ENCODE measurements around the gene PIGN. TPM values are rescaled to one million over a fixed set of nuclear protein-coding genes. Genes with fewer than 3 reads are reported as not detected.

Gene PIGN
- total RNA-seq, 1 experiment from 2014 or later = 29.5 TPM

DNA sequence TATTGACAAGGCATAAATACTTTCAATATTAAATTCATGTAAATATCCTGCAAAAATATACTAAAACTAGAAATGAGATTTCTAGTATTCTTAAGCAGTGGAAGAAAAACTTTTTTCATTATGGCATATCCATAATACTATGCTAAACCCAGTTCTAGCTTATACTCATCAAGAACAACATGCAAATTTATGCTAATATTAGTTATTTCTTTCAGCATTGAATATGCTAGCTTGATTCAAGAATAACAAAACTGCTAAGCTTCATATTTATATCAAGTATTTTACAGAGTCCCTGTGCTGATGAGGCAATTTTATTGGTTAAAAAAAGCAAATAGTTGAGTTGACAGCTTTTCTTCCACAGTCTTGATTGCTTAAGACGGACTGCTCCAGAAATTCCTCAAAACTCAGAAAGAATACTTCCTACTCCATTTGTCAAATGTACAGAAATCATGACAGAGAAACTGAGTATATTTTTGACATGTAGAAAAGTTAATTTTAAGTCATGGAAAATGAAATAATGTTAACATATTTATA, 105.0 kb downstream of the PIGN start:
- H3K9me3 Mint-ChIP-seq (ENCODE audit: unreplicated experiment) = no peaks in the 10 kb centered on the region
- POLR2A ChIA-PET = no interaction called here
- intact Hi-C loops (cut with micrococcal nuclease) = no loop called here
- no peak overlapping the region for H3K4me3 Mint-ChIP-seq (ENCODE audit: unreplicated experiment)
- BruUV-seq (replicated peaks) = no TSS peak
- TF ChIP-seq, protein P1, sequence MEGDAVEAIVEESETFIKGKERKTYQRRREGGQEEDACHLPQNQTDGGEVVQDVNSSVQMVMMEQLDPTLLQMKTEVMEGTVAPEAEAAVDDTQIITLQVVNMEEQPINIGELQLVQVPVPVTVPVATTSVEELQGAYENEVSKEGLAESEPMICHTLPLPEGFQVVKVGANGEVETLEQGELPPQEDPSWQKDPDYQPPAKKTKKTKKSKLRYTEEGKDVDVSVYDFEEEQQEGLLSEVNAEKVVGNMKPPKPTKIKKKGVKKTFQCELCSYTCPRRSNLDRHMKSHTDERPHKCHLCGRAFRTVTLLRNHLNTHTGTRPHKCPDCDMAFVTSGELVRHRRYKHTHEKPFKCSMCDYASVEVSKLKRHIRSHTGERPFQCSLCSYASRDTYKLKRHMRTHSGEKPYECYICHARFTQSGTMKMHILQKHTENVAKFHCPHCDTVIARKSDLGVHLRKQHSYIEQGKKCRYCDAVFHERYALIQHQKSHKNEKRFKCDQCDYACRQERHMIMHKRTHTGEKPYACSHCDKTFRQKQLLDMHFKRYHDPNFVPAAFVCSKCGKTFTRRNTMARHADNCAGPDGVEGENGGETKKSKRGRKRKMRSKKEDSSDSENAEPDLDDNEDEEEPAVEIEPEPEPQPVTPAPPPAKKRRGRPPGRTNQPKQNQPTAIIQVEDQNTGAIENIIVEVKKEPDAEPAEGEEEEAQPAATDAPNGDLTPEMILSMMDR (IDR thresholded peaks at IDR 0.05; ENCODE audit: unreplicated experiment) = no peak
- no peaks in the 10 kb centered on the region for H3K36me3 Mint-ChIP-seq (ENCODE audit: insufficient read depth, unreplicated experiment)
- H3K27me3 Mint-ChIP-seq (ENCODE audit: insufficient read depth, unreplicated experiment) = no peaks in the 10 kb centered on the region
- no peaks in the 10 kb centered on the region for H3K4me1 Mint-ChIP-seq (ENCODE audit: insufficient read depth, unreplicated experiment)
- DNase-seq (ENCODE audit: unreplicated experiment) = no peak
- no peak overlapping the region for H3K27ac Mint-ChIP-seq (ENCODE audit: low read depth, unreplicated experiment)
- CTCF ChIA-PET = no interaction called here

DNA sequence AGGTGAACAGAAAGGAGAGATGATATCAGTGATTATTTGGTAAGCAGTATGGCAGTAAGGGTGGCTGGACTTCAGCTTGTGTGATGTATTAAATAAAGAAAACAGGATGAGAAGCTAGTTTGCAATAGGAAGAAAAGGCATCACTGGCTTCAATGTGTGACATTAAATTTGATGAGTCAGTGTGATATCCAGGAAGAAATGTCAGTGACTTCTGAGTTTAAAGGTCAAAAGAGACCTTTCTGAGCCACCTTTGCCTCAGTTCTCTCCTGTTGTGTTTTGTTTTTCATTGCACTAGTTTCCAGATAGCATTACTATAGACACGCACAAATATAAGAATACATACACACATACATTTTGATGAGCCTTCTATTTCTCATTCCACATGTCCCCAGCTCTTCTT, 105.6 kb downstream of the PIGN start:
- TF ChIP-seq, protein P1 (IDR thresholded peaks at IDR 0.05; ENCODE audit: unreplicated experiment) = no peak
- ChIA-PET POLR2A (no interaction called here), CTCF (interaction anchor here (0.6 kb wide), 1 partner anchor 1013 kb away, joined by 3 read pairs; no protein-coding TSS in a partner anchor)
- no peak overlapping the region for H3K4me3 Mint-ChIP-seq (ENCODE audit: unreplicated experiment)
- H3K27me3 Mint-ChIP-seq (ENCODE audit: insufficient read depth, unreplicated experiment) = no peaks in the 10 kb centered on the region
- DNase-seq (ENCODE audit: unreplicated experiment) = no peak
- no peaks in the 10 kb centered on the region for H3K4me1 Mint-ChIP-seq (ENCODE audit: insufficient read depth, unreplicated experiment)
- no peaks in the 10 kb centered on the region for H3K36me3 Mint-ChIP-seq (ENCODE audit: insufficient read depth, unreplicated experiment)
- no peak overlapping the region for H3K27ac Mint-ChIP-seq (ENCODE audit: low read depth, unreplicated experiment)
- no TSS peak for BruUV-seq (replicated peaks)
- no peaks in the 10 kb centered on the region for H3K9me3 Mint-ChIP-seq (ENCODE audit: unreplicated experiment)
- intact Hi-C loops (cut with micrococcal nuclease) = no loop called here

DNA sequence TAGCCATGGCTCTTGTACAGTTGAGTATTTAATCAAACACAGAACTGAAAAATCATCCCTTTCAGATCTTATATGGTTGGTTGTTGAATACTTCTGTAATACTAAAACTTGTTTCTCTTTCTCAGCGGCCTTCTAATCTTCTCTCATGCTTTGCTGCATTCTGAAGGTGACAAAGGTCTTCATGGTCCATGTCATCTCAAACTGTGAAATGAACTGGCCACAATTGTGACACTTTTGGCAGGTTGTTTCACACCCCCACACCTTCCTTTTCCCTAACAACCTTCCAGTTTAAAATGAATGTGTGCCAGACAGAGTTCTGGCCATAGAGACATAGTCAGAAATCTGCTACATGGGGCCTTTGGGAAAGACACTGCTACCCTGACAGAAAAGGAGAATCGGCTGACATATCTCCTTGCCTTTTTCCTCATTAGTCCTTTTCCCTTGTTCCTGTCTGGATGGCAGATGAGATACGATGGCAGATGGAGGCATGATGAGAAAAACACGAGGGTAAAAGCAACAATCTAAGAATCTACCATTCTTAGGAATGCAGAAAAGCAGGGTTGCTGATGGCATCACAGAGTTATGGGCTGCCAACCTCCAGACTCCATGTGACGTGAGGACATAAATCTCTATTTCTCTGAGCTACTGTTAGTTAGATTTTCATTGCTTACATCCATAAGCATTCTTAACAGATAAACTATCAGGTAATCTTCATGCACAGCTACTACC, 106.5 kb downstream of the PIGN start:
- Mint-ChIP-seq H3K4me1 (ENCODE audit: insufficient read depth, unreplicated experiment) (no peaks in the 10 kb centered on the region), H3K36me3 (ENCODE audit: insufficient read depth, unreplicated experiment) (no peaks in the 10 kb centered on the region), H3K9me3 (ENCODE audit: unreplicated experiment) (no peaks in the 10 kb centered on the region), H3K27ac (ENCODE audit: low read depth, unreplicated experiment) (no peak overlapping the region), H3K27me3 (ENCODE audit: insufficient read depth, unreplicated experiment) (no peaks in the 10 kb centered on the region), H3K4me3 (ENCODE audit: unreplicated experiment) (no peak overlapping the region)
- intact Hi-C loops (cut with micrococcal nuclease) = no loop called here
- CTCF ChIA-PET = interaction anchor here (0.6 kb wide), 2 partner anchors 126 to 1012 kb away, joined by 3 read pairs; no protein-coding TSS in a partner anchor
- TF ChIP-seq, protein P1 (IDR thresholded peaks at IDR 0.05; ENCODE audit: unreplicated experiment) = no peak
- DNase-seq (ENCODE audit: unreplicated experiment) = no peak
- POLR2A ChIA-PET = no interaction called here
- no TSS peak for BruUV-seq (replicated peaks)

DNA sequence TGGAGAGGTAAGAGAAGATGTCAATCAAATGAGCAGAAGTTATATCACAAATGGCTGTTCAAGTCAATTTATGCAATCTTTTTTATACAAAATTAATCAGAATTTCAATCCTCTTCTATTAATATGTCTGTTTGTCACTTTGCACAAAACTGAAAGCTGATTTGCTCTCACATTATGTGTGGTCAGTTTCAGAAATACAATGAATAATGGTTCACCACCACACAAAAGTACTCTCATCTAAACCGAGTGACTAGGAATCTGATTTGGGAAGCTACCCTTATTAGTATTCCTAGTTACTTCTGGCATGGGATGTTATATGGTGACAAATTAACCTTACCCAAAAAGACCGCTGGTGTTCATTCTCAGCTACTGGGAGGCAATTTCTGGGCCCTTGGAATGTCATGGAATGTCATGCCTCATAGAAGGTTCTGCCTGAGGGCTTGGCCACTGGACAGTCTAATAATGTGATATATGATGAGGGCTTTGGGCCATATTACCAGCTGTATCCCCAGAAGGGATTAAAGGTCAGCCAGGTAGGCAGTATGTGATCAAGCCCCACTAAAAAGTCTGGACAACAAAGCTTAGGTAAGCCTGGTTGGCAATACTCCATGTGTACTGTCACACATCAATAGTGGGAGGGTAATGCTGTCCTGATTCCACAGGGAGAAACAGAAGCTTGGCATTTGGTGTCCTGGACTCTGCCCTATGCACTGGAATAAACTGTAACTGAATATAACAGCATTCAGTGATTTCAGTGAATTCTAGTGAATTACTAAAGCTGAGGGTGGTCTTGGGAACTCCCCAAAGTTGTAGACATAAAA, 113.2 kb downstream of the PIGN start:
- H3K36me3 Mint-ChIP-seq (ENCODE audit: insufficient read depth, unreplicated experiment) = no peaks in the 10 kb centered on the region
- TF ChIP-seq, protein P1 (IDR thresholded peaks at IDR 0.05; ENCODE audit: unreplicated experiment) = no peak
- peaks cover 11% of the 10 kb centered on the region for H3K4me1 Mint-ChIP-seq (ENCODE audit: insufficient read depth, unreplicated experiment)
- intact Hi-C loops (cut with micrococcal nuclease) = no loop called here
- ChIA-PET CTCF (interaction anchor here (0.6 to 0.7 kb wide), 2 partner anchors 55 to 102 kb away, joined by 3 read pairs; no protein-coding TSS in a partner anchor), POLR2A (interaction anchor here (0.9 to 1.0 kb wide), 2 partner anchors 122 to 180 kb away, joined by 5 read pairs; no protein-coding TSS in a partner anchor)
- no peak for DNase-seq (ENCODE audit: unreplicated experiment)
- BruUV-seq (replicated peaks) = no TSS peak
- no peak overlapping the region for H3K4me3 Mint-ChIP-seq (ENCODE audit: unreplicated experiment)
- no peaks in the 10 kb centered on the region for H3K27me3 Mint-ChIP-seq (ENCODE audit: insufficient read depth, unreplicated experiment)
- H3K27ac Mint-ChIP-seq (ENCODE audit: low read depth, unreplicated experiment) = peak overlapping the region; percentile 8
- H3K9me3 Mint-ChIP-seq (ENCODE audit: unreplicated experiment) = no peaks in the 10 kb centered on the region

Data from MCF 10A (cell line).